Activated CD8-positive, alpha-beta memory T cell treated with anti-CD3 and anti-CD28 coated beads for 48 hours (primary cell): ENCODE data around the gene MMP15.

Source experiments
- DNase-seq, 3 experiments: peaks; one replicate each; pipeline ENCODE4 v3.0.0-alpha.2; 2020; ENCODE audit warnings: low read depth in 2 of 3, low spot score in 2 of 3

MMP15 gene

DNA sequence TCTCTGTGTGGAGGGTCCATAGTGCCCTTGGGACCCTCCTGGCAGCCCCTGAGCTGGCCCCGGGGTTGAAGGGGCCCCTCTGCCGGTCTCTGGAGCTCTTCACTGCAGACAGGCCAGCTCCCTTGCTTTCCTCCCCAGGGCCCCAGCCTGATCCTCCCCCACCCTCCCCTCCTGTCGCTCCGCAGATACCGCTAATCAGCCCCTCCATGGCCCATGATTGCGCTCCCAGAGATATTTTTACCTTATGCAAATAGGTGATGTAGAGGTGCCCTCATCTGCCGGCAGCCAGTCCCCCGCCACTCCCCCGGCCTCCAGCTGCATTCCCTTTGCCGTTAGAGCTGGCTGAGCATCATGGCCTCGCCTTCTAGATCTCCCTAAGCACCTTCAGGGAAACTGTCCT is 9.2 kb downstream of the MMP15 start:
- DNase-seq: no peak

DNA sequence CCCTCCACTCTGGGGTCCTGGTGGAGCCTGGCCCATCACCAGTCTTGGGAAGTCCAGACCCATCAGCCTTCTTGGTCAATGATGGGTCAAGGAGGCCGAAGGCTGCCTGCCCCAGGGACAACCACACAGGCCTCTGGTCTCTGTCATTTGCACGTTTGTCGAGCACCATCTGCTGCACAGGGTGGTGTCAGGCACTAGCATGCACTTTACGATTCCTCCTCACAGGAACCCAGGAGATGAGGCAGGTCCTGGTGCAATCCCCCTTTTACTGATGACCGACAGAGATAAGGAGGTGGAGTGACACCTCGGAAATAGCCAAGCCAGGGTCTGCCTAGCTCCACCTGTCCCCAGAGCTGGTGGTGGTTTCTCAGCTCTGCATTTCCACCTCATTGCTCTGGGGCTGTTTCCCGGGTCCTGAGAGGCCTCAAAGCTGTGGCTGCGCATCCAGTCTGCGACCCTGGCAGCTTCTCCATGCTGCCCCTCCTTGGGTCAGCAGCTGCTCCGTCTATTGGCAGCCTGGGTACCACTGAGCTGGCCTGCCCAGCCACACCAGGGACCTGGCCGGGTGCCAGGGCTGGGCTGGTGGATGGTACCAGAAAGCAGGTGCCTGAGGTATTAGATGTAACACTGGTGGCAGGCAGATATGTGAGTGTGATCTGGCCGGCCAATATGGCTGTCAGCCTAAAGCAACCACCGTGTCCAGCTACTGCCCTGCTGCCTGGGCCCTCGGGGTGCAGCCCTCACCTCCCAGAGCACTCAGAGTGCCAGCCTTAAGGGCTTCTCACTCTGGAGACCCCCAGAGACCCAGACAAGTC is 10.0 kb downstream of the MMP15 start:
- DNase-seq: no peak

GRCh38 chr16:58036943-58037342 is 11.4 kb downstream of the MMP15 start:
- DNase-seq: no peak

DNA sequence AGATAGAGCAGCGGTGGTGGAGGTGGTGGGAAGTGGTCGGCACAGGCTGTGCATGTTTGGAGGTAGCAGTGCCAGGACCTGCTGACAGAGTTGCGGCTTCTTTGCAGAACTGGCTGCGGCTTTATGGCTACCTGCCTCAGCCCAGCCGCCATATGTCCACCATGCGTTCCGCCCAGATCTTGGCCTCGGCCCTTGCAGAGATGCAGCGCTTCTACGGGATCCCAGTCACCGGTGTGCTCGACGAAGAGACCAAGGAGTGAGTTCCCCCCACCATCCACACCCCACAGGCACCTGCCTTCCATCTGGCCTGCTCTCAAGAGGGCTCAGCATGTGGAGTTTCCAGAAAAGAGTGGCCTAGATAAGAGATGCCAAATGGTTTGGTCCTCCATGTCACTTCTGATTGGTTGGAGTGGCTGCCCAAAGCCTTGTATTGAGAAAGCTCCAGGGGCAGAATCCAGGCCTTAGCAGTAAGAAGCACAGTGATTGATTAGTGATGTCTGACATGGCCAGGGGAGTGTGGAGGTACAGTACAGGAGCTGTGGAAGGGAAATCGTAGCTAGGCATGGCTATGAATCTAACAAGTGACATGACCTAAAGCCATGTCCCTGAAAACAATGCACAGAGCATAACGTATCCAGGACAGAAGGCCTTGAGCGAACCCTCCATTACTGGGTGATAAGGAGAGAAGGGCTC is 12.0 kb downstream of the MMP15 start:
- DNase-seq: no peak

- no peak for DNase-seq
Observed at GRCh38 chr16:58038219-58038641, 12.7 kb downstream of the MMP15 start.

GRCh38 chr16:58039829-58040495 is 14.4 kb downstream of the MMP15 start:
- no peak for DNase-seq

DNA sequence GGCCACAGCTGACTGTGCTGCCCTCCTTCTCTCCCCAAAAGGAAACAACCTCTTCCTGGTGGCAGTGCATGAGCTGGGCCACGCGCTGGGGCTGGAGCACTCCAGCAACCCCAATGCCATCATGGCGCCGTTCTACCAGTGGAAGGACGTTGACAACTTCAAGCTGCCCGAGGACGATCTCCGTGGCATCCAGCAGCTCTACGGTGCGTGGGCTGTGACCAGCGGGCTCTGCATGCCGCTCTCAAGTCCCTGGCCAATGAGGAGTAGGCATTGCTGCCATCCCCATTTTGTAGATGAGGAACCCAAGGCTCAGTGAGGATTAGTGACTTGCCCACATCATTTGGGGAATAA is 14.9 kb downstream of the MMP15 start:
- no peak for DNase-seq

GRCh38 chr16:58040945-58041627 is 15.5 kb downstream of the MMP15 start:
- DNase-seq: no peak

GRCh38 chr16:58041628-58041955 is 16.0 kb downstream of the MMP15 start:
- no peak for DNase-seq

DNA sequence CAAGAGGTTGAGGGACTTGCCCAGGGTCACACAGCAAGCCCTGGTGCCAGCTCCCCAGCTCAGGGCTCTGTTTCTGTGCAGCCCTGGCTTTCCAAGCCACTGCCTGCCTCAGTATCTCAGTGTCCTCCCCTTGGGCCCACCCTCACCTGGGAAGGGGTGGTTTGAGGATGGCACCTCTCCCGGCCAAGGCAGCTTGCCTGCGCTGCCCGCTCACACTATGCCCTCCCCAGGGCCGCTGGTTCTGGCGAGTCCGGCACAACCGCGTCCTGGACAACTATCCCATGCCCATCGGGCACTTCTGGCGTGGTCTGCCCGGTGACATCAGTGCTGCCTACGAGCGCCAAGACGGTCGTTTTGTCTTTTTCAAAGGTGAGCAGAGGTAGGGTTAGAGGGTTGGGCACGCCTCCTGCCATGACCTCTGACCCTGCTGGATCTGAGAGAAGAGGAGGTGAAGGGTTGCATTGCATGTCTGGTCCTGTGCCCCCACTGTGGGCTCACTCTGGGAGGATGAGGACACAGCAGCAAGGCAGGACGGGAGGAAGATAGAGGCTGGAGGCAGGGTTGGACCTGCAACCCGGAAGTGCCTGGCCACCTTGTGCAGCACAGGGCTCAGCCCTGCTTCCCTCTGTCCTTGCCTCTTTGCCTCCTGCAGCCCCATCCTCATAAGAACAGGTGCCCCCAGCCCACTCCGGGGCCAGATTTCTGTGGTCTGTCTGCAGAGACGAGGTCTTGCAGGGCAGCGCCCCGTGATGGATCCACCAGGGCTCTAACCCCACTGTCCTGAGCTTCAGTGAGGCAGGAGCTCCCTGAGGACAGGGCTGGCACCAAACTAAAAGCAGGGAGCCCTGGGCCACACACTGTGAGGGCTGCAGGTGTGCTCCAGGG is 16.7 kb downstream of the MMP15 start:
- no peak for DNase-seq

DNA sequence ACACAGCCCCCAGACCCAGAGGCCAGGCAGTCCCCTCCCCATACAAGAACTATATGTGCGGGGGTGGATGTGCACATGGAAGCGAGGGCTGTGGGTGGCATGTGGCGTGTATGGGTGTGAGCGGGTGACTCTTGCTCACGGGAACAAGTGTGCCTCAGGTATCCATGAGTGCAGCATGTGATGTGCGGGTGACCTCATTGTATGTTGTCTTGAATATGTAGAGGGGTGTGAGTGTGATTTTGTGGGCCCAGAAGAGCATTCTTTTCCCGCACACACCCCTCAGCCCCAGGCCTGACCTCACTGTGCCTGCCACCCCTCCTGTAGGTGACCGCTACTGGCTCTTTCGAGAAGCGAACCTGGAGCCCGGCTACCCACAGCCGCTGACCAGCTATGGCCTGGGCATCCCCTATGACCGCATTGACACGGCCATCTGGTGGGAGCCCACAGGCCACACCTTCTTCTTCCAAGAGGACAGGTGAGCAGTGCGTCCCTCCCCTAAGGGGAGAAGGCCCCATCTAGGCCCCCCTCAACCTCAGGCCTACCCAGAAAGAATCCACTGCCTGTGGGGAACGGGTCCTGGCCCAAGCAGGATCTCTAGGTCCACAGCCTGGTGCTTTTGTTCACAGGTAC is 17.4 kb downstream of the MMP15 start:
- no peak for DNase-seq

GRCh38 chr16:58043571-58044155 is 18.1 kb downstream of the MMP15 start:
- no peak for DNase-seq

DNA sequence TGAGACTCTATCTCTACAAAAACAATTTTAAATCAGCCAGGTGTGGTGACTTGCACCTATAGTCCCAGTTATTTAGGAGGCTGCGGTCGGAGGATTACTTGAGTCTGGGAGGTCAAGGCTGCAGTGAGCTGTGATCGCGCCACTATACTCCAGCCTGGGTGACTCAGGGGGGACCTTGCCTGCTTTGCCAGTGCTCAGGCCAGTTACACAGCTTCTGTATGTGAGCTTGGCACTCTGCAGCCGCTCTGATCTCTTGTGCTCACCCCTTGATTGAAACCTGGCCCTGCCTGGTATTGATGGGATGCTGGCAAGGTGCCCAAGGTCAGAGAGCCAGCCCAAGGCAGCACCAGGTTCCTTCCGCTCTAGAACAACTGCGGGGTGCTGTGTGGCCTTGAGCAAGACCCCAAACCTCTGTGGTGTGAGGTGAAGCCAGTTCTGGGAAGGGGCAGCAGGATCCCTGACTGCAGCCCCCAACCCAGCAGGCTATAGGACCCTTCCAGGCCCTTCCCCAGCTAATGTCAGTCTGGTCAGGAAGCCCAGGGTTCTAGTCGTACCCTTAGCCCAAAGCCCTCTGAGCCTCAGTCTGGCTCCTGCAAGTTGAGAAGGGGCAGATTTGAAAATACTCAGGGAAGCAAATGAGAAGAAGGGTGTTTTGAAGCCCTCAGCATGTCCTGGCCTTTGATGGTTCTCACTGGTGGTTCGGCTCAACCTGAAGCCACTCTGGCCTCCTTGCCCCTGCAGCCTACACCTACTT is 18.9 kb downstream of the MMP15 start:
- DNase-seq: no peak

DNA sequence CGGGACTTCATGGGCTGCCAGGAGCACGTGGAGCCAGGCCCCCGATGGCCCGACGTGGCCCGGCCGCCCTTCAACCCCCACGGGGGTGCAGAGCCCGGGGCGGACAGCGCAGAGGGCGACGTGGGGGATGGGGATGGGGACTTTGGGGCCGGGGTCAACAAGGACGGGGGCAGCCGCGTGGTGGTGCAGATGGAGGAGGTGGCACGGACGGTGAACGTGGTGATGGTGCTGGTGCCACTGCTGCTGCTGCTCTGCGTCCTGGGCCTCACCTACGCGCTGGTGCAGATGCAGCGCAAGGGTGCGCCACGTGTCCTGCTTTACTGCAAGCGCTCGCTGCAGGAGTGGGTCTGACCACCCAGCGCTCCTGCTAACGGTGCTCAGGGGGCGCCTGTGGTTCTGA is 19.5 kb downstream of the MMP15 start:
- DNase-seq: no peak

DNA sequence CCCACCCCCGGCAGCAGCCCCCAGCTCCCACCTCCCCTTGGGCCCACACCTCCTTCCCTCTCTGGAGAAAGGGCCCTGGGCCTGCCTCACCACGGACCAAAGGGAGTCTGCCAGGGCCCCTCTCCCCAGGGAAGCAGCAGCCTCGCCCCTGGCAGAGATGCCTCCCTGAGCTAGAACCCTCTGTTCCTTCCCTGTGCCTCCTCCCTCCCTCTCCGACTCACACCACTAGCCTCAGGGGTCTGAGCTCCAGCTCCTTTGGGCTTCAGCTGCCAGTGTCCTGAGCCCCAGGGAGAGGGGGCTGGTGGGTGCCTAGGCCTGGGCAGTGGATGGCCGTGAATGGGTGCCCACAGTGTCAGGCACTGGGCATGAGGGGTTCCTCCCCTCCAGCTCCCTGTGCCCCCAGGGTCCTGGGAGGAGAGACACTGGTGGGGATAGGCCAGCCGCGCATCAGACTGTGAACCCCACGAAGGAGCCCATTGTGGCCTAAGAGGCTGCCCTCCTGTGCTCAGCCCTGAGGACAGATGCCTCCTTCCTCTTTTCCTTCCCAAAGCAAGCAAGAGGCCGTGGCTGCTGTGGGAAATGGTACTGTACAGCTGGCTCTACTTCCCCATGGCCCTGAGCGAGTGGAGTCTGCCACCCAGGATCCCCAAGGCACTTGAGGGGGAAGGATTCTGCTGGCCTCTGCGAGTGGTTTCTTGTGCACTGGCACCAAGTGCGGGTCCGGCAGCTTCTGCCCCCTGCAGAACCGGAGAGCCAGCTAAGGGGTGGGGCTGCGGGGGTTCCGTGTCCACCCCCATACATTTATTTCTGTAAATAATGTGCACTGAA is 20.7 kb downstream of the MMP15 start:
- DNase-seq: no peak

DNA sequence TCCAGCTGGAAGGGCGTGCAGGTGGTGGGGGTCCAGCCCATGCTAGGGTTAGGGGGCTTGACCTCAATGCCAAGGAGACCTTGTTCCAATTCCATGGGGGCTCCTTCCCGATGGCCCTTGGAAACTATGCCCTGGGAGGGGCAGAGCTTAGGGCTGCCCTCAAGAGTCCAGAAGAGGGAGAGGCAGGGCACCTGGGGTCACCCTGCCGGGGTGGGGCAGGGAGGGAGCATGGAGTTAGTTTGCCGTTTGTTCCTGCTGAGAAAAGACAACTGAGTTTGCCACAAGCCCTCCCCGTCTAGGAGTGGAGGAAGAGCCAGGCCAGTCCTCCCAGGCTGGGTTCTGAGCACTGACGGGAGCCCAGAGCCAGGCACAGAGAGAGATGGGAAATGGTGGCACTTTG is 21.4 kb downstream of the MMP15 start:
- no peak for DNase-seq

DNA sequence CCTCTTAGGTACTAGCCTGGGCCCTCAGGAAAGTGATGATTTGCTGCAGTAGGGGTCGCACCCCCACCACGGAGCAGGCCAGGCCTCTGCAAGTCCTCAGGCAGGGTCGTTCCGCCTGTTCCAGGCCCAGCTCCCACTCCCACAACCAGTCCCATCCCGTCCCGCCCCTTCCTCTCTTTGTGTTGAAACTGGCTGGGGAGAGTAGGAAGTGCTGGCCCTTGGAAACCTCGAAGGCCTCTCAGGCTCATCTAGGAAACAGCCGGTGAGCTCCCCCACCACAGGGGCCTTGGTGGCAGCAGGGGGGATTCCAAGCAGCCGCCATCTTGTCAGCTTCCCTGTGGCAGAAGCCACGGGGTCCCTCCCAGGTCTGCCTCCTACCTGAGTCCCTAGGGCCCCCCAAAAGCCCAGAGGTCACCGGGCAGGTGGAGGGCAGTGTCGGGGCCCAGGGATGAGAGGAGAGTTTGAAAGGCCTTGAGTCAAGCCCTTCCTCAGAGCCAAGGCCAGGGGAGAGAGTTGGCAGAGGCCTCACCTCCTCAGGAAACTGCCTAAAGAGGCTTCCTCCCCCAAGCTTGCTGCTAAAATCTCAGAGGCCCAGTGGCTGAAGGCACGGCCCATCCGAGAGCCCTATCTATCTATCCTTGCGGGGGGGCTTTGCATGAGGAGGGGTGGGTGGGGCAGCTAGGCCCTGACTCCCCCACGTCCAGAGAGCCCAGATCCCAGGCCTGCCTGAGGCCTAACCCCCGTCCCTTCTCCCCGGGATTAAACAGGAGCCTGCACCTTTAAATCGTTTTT is 22.2 kb downstream of the MMP15 start:
- DNase-seq: no peak
